Measurements from ENCODE around the gene GPRIN2.
"Not testable (repeated sequence)": the region's sequence is repeated elsewhere in the genome, so short reads cannot be mapped to it uniquely, and the experiment has no call there.

GPRIN2 gene

GRCh38 chr10:46556515-46557318 is at the start of gene GPRIN2:
Gene GPRIN2 (minus strand): TSS chr10:46556658. CDS start chr10:46550736, 5,922 bp downstream.
- no peak for DNase-seq (ENCODE audit: low read depth in 2 of 2)

GRCh38 chr10:46600516-46600915 is 44.1 kb upstream of the GPRIN2 start:
- not testable (repeated sequence) for DNase-seq (ENCODE audit: low read depth in 2 of 2)

GRCh38 chr10:46597616-46598246 is 41.3 kb upstream of the GPRIN2 start:
- peak in 1 of 2 donors; percentile 9 for DNase-seq (ENCODE audit: low read depth in 2 of 2)

- not testable (repeated sequence) for DNase-seq (ENCODE audit: low read depth in 2 of 2)
These were observed 40.1 kb upstream of the GPRIN2 start for GRCh38 chr10:46596570-46596969.

- not testable (repeated sequence) for DNase-seq (ENCODE audit: low read depth in 2 of 2)
These were observed 38.1 kb upstream of the GPRIN2 start for GRCh38 chr10:46594453-46595063.

GRCh38 chr10:46593307-46593706 is 36.8 kb upstream of the GPRIN2 start:
- DNase-seq (ENCODE audit: low read depth in 2 of 2) = not testable (repeated sequence)

- not testable (repeated sequence) for DNase-seq (ENCODE audit: low read depth in 2 of 2)
These were observed 34.6 kb upstream of the GPRIN2 start for GRCh38 chr10:46591053-46591452.

- DNase-seq (ENCODE audit: low read depth in 2 of 2) = not testable (repeated sequence)
These were observed 33.1 kb upstream of the GPRIN2 start for GRCh38 chr10:46589589-46589988.

- not testable (repeated sequence) for DNase-seq (ENCODE audit: low read depth in 2 of 2)
These were observed 31.8 kb upstream of the GPRIN2 start for GRCh38 chr10:46588221-46588620.

- not testable (repeated sequence) for DNase-seq (ENCODE audit: low read depth in 2 of 2)
These were observed 31.1 kb upstream of the GPRIN2 start for GRCh38 chr10:46587546-46587945.

- DNase-seq (ENCODE audit: low read depth in 2 of 2) = not testable (repeated sequence)
These were observed 28.8 kb upstream of the GPRIN2 start for GRCh38 chr10:46585246-46585645.

- not testable (repeated sequence) for DNase-seq (ENCODE audit: low read depth in 2 of 2)
These were observed 27.7 kb upstream of the GPRIN2 start for GRCh38 chr10:46584196-46584595.

GRCh38 chr10:46582568-46582967 is 26.1 kb upstream of the GPRIN2 start:
- DNase-seq (ENCODE audit: low read depth in 2 of 2) = not testable (repeated sequence)

GRCh38 chr10:46581997-46582396 is 25.5 kb upstream of the GPRIN2 start:
- not testable (repeated sequence) for DNase-seq (ENCODE audit: low read depth in 2 of 2)

- DNase-seq (ENCODE audit: low read depth in 2 of 2) = not testable (repeated sequence)
These were observed 22.9 kb upstream of the GPRIN2 start for GRCh38 chr10:46579378-46579777.

- not testable (repeated sequence) for DNase-seq (ENCODE audit: low read depth in 2 of 2)
These were observed 22.2 kb upstream of the GPRIN2 start, which contains the start of gene SYT15 for GRCh38 chr10:46578474-46579178. Gene SYT15 (plus strand): TSS chr10:46579128. CDS start chr10:46579169, 41 bp downstream.

- not testable (repeated sequence) for DNase-seq (ENCODE audit: low read depth in 2 of 2)
These were observed 21.4 kb upstream of the GPRIN2 start for GRCh38 chr10:46577624-46578473.

GRCh38 chr10:46573884-46574283 is 17.4 kb upstream of the GPRIN2 start:
- DNase-seq (ENCODE audit: low read depth in 2 of 2) = not testable (repeated sequence)

- not testable (repeated sequence) for DNase-seq (ENCODE audit: low read depth in 2 of 2)
These were observed 16.9 kb upstream of the GPRIN2 start for GRCh38 chr10:46573314-46573713.

- not testable (repeated sequence) for DNase-seq (ENCODE audit: low read depth in 2 of 2)
These were observed 16.3 kb upstream of the GPRIN2 start for GRCh38 chr10:46572765-46573164.

GRCh38 chr10:46570655-46571054 is 14.2 kb upstream of the GPRIN2 start:
- not testable (repeated sequence) for DNase-seq (ENCODE audit: low read depth in 2 of 2)

All from stimulated activated CD8-positive, alpha-beta memory T cell treated with anti-CD3 and anti-CD28 coated beads, Interleukin-15, amount 100 ng/mL, for 48 hours (primary cell).